Hepatocyte (in vitro differentiated cells): ENCODE results near the gene FAM120A.

Experiments used
- CTCF ChIP-seq: fragments of 200-600 bp; sonication (generic); IDR thresholded peaks from 2 replicates; pipeline ENCODE4 v1.5.1; 2016; ENCODE audit warnings: antibody characterized with exemption, mild to moderate bottlenecking; ENCODE audit not compliant: poor library complexity
- EZH2 ChIP-seq: fragments of 200-600 bp; sonication (generic); IDR thresholded peaks from 2 replicates; pipeline ENCODE4 v1.6.1; 2016; ENCODE audit warnings: antibody characterized with exemption, mild to moderate bottlenecking, borderline replicate concordance

- no peak for TF ChIP-seq CTCF
- no peak for TF ChIP-seq EZH2
Measured at GRCh38 chr9:93597871-93598646, 146.6 kb downstream of the FAM120A start.
